Esophagus squamous epithelium (tissue), 4 donors: ENCODE data around the gene SLC2A6.

Source experiments
- POLR2A ChIP-seq, 4 donors: fragments of 450-650 bp; IDR thresholded peaks; one replicate each; pipeline ENCODE4 v1.6.1; 2017; ENCODE audit warnings: antibody characterized with exemption in 4 of 4, mild to moderate bottlenecking in 4 of 4, moderate library complexity in 3 of 4
- TF ChIP-seq, protein P1 (sequence below), 6 experiments: fragments of 450-650 bp in 4 of 6; fragments of 200-600 bp in 2 of 6; sonication (generic) in 2 of 6; IDR thresholded peaks; one replicate each; pipeline ENCODE4 v1.5.1; 2016 to 2019; ENCODE audit warnings: antibody characterized with exemption in 6 of 6, mild to moderate bottlenecking in 4 of 6, moderate library complexity in 4 of 6

DNA sequence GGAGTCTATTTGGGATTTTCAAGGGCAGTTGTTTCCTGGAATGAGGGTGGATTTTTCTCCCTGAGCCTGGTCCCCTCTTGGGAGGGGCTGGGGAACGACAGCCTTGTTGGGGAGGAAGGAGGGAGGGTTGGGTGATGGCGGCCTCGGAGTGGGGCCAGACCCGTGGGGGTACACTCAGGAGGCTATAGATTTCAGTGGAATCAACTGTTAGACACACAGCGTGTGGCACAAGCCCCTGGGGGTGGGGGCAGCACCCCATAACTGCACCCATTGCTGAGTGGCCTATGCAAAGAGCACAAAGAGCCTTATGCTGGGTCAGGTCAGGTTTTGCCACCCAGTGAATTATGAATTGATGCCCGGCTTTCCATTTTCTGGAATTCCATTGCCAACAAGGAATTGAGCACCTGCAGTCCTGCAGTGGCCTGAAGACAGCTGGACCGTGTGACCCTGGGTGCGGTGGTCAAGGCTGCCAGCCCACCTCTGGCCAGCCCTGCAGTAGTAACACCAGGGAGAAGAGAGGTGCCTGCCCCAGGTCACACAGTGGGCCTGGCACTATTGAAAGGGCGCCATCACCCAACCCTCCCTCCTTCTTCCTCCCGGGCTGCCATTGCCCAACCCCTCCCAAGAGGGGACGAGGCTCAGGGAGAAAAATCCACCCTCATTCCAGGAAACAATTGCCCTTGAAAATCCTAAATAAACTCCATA, 37.5 kb upstream of the SLC2A6 start:
- TF ChIP-seq, protein P1, sequence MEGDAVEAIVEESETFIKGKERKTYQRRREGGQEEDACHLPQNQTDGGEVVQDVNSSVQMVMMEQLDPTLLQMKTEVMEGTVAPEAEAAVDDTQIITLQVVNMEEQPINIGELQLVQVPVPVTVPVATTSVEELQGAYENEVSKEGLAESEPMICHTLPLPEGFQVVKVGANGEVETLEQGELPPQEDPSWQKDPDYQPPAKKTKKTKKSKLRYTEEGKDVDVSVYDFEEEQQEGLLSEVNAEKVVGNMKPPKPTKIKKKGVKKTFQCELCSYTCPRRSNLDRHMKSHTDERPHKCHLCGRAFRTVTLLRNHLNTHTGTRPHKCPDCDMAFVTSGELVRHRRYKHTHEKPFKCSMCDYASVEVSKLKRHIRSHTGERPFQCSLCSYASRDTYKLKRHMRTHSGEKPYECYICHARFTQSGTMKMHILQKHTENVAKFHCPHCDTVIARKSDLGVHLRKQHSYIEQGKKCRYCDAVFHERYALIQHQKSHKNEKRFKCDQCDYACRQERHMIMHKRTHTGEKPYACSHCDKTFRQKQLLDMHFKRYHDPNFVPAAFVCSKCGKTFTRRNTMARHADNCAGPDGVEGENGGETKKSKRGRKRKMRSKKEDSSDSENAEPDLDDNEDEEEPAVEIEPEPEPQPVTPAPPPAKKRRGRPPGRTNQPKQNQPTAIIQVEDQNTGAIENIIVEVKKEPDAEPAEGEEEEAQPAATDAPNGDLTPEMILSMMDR (IDR thresholded peaks at IDR 0.05): no peak
- no peak for TF ChIP-seq POLR2A (IDR thresholded peaks at IDR 0.05)
